HG03558 (cell line): Measurements from ENCODE around the gene DAAM1.
A peak's percentile ranks its signal among the peaks of the same experiment; 100 is the strongest.

ENCODE experiments used
- ATAC-seq: cut with Tn5 transposase; IDR thresholded peaks from one replicate; pipeline ENCODE4 v1.9.1; 2021; ENCODE audit warnings: moderate number of reproducible peaks; ENCODE audit not compliant: unreplicated experiment; ENCODE audit errors: extremely low read depth

DAAM1 gene

GRCh38 chr14:59277659-59278058 lies 89.2 kb downstream of the DAAM1 start:
- ATAC-seq = no peak

GRCh38 chr14:59278111-59278510 lies 89.6 kb downstream of the DAAM1 start:
- no peak for ATAC-seq

GRCh38 chr14:59280961-59281360 lies 92.5 kb downstream of the DAAM1 start:
- ATAC-seq = no peak

GRCh38 chr14:59281609-59282377 lies 93.3 kb downstream of the DAAM1 start:
- no peak for ATAC-seq

GRCh38 chr14:59282378-59282765 lies 93.9 kb downstream of the DAAM1 start:
- ATAC-seq = no peak

- no peak for ATAC-seq
Observed at GRCh38 chr14:59283361-59283760, 94.9 kb downstream of the DAAM1 start.

- ATAC-seq = no peak
Observed at GRCh38 chr14:59284059-59284458, 95.6 kb downstream of the DAAM1 start.

- no peak for ATAC-seq
Observed at GRCh38 chr14:59292028-59292427, 103.6 kb downstream of the DAAM1 start.

GRCh38 chr14:59292921-59293534 lies 104.6 kb downstream of the DAAM1 start:
- ATAC-seq = no peak

- no peak for ATAC-seq
Observed at GRCh38 chr14:59293935-59294661, 105.6 kb downstream of the DAAM1 start.

GRCh38 chr14:59294662-59294992 lies 106.2 kb downstream of the DAAM1 start:
- ATAC-seq = no peak

GRCh38 chr14:59295951-59296350 lies 107.5 kb downstream of the DAAM1 start:
- no peak for ATAC-seq

GRCh38 chr14:59296508-59296907 lies 108.0 kb downstream of the DAAM1 start:
- no peak for ATAC-seq

- ATAC-seq = no peak
Observed at GRCh38 chr14:59297071-59297776, 108.8 kb downstream of the DAAM1 start.

- ATAC-seq = no peak
Observed at GRCh38 chr14:59299731-59300130, 111.3 kb downstream of the DAAM1 start.

- peak; percentile 79 for ATAC-seq
Observed at GRCh38 chr14:59301354-59301753, 112.9 kb downstream of the DAAM1 start.

- no peak for ATAC-seq
Observed at GRCh38 chr14:59302313-59302712, 113.8 kb downstream of the DAAM1 start.

- ATAC-seq = no peak
Observed at GRCh38 chr14:59303216-59303615, 114.7 kb downstream of the DAAM1 start.

GRCh38 chr14:59305231-59305630 lies 116.8 kb downstream of the DAAM1 start:
- ATAC-seq = no peak

GRCh38 chr14:59305836-59306555 lies 117.5 kb downstream of the DAAM1 start:
- no peak for ATAC-seq
